ENCODE data around the gene MIPEP. TPM values are rescaled to one million over a fixed set of nuclear protein-coding genes. Genes with fewer than 3 reads are reported as not detected.
A peak's percentile ranks its signal among the peaks of the same experiment; 100 is the strongest.

Gene MIPEP
- total RNA-seq, 6 donors from 2014 or later: 14.5 to 29.3 (median 19.1) TPM

- H3K27me3 ChIP-seq: no peaks in the 10 kb centered on the region
- TF ChIP-seq, protein P1, sequence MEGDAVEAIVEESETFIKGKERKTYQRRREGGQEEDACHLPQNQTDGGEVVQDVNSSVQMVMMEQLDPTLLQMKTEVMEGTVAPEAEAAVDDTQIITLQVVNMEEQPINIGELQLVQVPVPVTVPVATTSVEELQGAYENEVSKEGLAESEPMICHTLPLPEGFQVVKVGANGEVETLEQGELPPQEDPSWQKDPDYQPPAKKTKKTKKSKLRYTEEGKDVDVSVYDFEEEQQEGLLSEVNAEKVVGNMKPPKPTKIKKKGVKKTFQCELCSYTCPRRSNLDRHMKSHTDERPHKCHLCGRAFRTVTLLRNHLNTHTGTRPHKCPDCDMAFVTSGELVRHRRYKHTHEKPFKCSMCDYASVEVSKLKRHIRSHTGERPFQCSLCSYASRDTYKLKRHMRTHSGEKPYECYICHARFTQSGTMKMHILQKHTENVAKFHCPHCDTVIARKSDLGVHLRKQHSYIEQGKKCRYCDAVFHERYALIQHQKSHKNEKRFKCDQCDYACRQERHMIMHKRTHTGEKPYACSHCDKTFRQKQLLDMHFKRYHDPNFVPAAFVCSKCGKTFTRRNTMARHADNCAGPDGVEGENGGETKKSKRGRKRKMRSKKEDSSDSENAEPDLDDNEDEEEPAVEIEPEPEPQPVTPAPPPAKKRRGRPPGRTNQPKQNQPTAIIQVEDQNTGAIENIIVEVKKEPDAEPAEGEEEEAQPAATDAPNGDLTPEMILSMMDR (IDR thresholded peaks at IDR 0.05): no peak
- TF ChIP-seq EP300 (IDR thresholded peaks at IDR 0.05): no peak
- TF ChIP-seq POLR2A (IDR thresholded peaks at IDR 0.05): no peak
- TF ChIP-seq POLR2AphosphoS5 (IDR thresholded peaks at IDR 0.05): no peak
- ATAC-seq (ENCODE audit: low FRiP score in 2 of 2): no peak
- no peaks in the 10 kb centered on the region for H3K9me3 ChIP-seq
- 83 to 86% methylated on average over 3 of the region's 3 CpGs for WGBS, 2 donors
- no peak for DNase-seq
- H3K4me3 ChIP-seq: no peak overlapping the region
- peaks cover 0 to 16% (median 0%) of the 10 kb centered on the region in 4 donors for H3K4me1 ChIP-seq
- H3K36me3 ChIP-seq: peaks cover 0 to 12% (median 4%) of the 10 kb centered on the region in 4 donors
- H3K27ac ChIP-seq: peak overlapping the region in 1 of 4 donors; percentile 17
Observed at GRCh38 chr13:23728807-23729206, 160.4 kb downstream of the MIPEP start.

DNA sequence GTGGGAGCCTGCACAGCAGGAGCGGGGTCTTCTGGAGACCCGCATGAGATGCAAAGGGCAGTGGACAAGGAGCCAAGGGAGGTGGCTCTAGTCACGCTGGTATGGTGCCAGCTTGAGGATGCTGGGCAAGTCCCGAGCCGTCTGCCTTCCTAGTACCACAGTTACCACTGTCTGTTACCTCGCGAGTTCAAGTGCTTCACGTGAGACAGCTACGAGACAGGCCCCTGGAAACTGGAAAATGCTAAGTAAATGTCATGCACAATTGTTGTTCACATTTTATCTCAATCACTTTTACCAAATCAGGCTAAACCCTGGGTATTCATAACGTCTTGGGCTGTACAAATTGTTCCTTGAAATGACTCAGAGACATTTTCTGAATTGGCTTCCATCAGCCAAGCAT, 163.3 kb downstream of the MIPEP start:
- peak overlapping the region in 2 of 4 donors; percentile 20 to 43 for H3K27ac ChIP-seq
- 91 to 96% methylated on average over 10 of the region's 10 CpGs for WGBS, 2 donors
- peak; percentile 18 to 58 for ATAC-seq (ENCODE audit: low FRiP score in 2 of 2)

DNA sequence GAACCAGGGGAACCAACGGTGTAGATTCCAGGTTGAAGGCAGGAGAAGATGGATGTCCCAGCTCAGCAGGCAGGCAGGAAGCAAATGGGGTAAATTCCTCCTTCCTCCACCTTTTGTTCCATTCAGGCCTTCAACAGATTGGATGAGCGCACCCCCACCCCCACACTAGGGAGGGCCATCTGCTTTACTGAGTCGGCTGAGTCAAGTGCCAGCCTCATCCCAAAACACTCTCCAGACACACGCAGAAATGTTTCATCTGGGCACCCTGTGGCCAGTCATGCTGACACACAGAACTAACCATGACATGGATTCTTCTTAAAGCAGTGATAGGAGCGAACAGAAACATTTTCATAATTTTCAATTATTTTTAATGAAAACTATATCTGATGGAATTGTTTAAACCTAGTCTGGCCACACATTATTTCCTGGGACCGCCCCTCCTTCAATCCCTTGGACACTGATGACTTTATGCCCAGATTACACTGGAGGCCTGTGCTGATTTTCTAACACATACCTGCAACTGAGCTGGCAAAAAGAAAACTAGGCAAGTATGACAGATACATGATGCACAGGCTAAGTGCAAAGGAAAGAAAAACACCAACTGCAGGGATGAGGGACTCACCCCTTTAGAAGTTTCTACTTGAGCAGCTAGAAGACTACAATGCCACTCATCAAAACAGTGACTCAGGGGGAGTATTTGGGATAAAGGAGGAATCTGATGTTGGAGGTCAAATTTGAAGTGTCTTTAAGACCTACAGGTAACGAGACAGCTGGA, 164.8 kb downstream of the MIPEP start:
- Histone ChIP-seq H3K27ac (peak overlapping the region in 1 of 4 donors; percentile 35), H3K4me1 (peaks cover 0 to 18% (median 0%) of the 10 kb centered on the region in 4 donors), H3K27me3 (no peaks in the 10 kb centered on the region), H3K36me3 (peaks cover 0 to 12% (median 4%) of the 10 kb centered on the region in 4 donors), H3K9me3 (no peaks in the 10 kb centered on the region), H3K4me3 (no peak overlapping the region)
- ATAC-seq (ENCODE audit: low FRiP score in 2 of 2): no peak
- no peak for DNase-seq
- TF ChIP-seq, protein P1 (IDR thresholded peaks at IDR 0.05): no peak
- no peak for TF ChIP-seq EP300 (IDR thresholded peaks at IDR 0.05)
- no peak for TF ChIP-seq POLR2A (IDR thresholded peaks at IDR 0.05)
- TF ChIP-seq POLR2AphosphoS5 (IDR thresholded peaks at IDR 0.05): no peak
- 82 to 86% methylated on average over 7 of the region's 7 CpGs for WGBS, 2 donors

More for the DNA sequence above, 163.3 kb downstream of the MIPEP start:
- TF ChIP-seq, protein P1 (IDR thresholded peaks at IDR 0.05): no peak
- TF ChIP-seq EP300 (IDR thresholded peaks at IDR 0.05): no peak
- TF ChIP-seq POLR2AphosphoS5 (IDR thresholded peaks at IDR 0.05): no peak
- TF ChIP-seq POLR2A (IDR thresholded peaks at IDR 0.05): no peak
- H3K36me3 ChIP-seq: peaks cover 0 to 12% (median 4%) of the 10 kb centered on the region in 4 donors
- no peak for DNase-seq
- no peaks in the 10 kb centered on the region for H3K9me3 ChIP-seq
- H3K27me3 ChIP-seq: no peaks in the 10 kb centered on the region
- peaks cover 0 to 23% (median 0%) of the 10 kb centered on the region in 4 donors for H3K4me1 ChIP-seq
- no peak overlapping the region for H3K4me3 ChIP-seq

DNA sequence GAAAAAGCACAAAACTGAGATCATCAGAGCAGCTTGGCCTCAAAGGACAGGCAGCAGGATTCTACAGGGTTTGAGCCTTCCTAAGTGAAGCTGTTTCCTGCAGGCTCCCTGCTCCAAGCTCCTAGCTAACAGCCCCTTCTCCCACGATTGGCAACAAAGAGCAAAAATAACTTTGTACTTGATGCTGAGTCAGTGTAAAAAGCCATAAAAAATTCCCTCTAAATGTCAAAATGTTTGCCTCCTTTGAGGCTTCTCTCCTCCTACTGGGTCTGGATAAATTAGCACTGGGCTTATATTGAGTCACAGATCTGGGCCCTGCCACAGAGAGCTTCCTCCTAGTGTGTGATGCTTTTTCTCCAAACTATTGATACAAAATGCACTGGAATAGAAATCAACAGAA, 165.7 kb downstream of the MIPEP start:
- TF ChIP-seq POLR2A (IDR thresholded peaks at IDR 0.05): no peak
- TF ChIP-seq, protein P1 (IDR thresholded peaks at IDR 0.05): no peak
- WGBS, 2 donors: 32 to 53% methylated on average over 1 of the region's 1 CpG
- DNase-seq: no peak
- no peaks in the 10 kb centered on the region for H3K27me3 ChIP-seq
- H3K36me3 ChIP-seq: peaks cover 0 to 3% (median under 1%) of the 10 kb centered on the region in 4 donors
- no peak for ATAC-seq (ENCODE audit: low FRiP score in 2 of 2)
- no peak overlapping the region for H3K4me3 ChIP-seq
- no peaks in the 10 kb centered on the region for H3K9me3 ChIP-seq
- no peak overlapping the region for H3K27ac ChIP-seq
- peaks cover 0 to 18% (median 0%) of the 10 kb centered on the region in 4 donors for H3K4me1 ChIP-seq
